ENCODE data around the gene C15orf39. TPM values are rescaled to one million over a fixed set of nuclear protein-coding genes. Genes with fewer than 3 reads are reported as not detected.
"Not testable (repeated sequence)": the region's sequence is repeated elsewhere in the genome, so short reads cannot be mapped to it uniquely, and the experiment has no call there.

Gene C15orf39
- total RNA-seq, 1 experiment from 2014 or later: 2.3 TPM

DNA sequence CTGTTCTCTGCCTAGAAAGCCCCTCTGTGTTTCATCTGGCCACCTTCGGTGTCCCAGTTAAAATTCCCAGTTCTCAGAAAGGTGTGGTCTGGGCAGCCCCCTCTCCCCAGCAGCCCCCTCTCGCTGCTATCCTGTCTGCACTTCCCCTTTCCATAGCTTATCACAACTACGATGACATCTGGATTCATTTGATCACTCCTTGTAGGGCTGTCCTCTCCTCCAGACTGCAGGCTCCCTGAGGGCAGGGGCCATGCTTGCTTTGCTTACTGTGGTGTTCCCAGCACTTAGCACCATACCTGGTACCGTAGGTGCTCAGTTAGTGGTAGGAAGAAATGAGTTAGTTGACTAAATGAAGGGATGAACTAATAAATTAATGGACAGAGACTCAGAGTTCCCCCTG is 30.2 kb downstream of the C15orf39 start:
- DNase-seq (ENCODE audit: low spot score): no peak

DNA sequence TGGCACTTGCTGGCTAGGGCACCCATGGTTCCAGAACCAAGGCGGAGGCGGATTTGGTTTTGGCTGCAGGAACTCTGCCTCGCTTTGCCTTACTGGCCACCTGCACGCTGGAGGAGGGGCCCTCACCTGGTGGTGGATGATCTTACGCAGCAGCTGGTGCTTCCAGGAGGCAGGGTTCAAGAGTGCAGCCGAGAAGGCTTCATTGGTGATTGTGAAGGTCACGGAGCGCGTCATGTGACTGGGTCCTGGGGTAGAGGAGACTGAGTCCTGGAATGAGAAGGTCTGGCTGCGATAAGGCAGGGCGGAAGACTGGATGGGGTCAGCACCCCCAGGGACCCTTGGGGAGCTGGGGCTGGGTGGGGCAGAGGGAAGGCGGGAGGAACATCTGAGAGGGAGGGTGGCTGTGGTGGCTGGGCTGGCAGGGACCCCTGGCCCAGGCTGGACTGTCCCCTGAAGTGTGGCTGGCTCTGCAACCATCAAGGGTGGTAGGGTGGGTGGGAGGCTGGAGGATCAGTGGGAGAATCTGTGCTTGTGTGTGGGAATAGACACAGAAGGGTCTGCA is 30.7 kb downstream of the C15orf39 start:
- DNase-seq (ENCODE audit: low spot score): no peak

DNA sequence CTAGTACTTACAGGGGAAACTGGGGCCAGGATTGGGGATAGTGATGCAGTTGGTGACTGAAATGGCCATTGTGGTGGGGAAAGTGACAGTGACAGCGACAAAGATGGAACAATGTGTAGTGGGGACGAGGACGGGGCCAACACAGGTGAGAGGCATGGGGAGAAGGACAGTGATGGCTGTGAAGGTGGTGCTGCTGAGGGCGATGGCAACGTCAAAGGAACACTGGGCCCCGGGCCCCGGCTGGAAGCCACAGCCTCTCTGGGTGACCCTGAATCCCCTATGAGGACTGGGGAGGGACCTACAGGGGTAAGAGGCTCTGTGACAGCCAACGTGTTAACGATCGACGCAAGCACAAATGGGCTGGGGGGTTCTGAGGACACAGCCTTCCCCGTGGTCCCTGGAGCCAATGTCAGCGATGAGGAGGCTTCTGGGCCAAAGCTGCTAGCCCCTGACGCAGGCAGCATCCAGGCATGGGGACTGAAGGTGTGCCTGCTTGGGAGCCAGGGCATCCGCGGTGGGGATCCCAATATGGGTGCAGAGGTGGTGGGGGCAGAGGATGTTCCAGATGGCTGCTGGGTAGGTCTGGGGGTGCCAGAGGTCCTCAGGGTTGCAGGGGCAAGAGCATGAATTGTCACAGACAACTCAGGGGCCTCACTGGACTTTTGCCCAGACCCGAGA is 31.3 kb downstream of the C15orf39 start:
- DNase-seq (ENCODE audit: low spot score): no peak

DNA sequence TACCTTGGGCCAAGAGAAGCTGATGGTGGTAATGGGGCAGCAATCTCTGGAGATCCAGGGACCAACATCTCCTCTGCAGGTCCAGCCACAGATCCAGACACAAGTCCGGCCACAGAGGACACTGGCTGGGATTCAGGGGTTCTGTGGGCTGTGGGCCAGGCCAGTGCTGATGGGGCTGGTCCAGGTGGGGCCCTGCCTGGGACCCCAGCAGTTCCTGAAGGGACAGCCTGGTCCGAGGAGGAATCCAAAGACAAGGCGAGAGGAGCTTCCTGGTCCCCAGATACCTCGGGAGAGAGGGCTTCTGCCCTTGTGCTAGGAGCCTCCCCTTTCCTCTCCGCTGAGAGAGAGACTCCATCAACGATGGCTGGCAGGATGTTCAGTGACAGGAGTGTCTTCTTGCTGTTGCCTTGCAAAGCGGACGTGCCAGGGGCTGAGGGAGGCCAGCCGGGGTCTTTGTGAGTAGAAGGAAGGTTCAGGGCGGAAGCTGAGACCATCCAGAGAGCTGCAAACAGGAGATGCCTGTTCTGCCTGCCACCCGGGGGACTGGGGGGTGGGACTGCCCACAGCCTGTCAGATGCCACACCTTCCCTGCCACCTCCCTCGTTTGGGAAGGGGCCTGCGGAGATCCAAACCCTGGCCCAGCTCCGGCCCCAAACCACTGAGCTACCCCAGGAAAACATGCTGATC is 32.0 kb downstream of the C15orf39 start:
- no peak for DNase-seq (ENCODE audit: low spot score)

DNA sequence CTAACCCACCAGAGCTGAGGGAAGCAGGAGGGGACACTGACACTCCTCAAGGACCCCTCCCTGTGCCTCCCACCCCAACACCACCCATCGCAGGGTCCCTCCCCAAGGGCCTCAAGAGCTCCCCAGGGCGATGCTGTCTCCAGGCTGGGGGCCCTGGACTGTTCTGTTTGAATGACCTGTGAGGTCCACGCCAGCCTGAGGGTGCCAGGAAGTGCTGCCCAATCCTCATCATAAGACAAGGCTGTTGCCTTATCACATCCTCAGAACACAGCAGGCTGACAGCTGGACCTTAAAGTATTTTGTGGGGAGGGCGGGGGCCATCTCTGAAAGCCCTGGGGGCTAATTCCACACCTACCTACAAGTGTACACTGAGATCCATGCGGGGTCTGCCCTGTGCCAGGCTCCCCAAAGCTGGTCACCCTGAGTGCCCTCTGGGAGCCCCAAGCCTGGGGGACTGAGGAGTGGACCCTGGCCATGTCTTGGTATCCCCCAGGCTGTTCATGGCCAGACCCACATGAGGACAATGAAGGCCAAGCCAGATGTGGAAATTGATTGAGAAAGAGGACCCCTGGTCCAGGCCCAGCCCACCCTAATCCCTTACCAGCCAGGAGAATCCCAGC is 32.6 kb downstream of the C15orf39 start:
- no peak for DNase-seq (ENCODE audit: low spot score)

DNA sequence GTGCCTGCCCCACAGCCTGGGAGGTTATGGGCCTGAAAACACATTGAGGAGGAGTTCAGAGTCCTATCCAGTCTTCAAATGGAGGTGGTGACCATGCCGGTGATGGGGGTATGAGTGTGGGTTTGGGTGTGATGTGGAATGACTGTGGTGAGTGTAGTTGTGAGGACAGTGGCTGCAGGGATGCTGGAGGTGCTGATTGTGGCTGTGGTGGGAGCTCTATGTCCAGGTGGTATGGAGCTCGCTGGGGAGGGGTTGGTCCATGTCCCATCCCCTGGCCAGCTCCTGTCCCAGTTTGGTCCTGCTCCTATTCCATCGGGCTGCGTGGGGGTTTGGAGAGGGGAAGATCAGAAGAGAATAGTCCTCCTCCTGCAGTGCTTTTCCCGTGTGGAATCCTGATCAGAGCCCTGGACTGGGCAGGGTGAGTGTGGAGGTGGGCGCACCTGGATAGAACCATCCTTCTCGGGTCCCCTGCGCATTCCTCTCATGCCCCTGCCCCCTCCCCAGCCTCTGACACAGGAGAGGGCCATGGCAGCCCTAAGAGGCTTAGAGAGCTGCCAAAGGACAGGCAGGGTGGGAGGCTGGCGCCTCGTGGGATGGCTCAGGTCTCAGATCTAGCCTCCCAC is 33.5 kb downstream of the C15orf39 start:
- DNase-seq (ENCODE audit: low spot score): no peak

DNA sequence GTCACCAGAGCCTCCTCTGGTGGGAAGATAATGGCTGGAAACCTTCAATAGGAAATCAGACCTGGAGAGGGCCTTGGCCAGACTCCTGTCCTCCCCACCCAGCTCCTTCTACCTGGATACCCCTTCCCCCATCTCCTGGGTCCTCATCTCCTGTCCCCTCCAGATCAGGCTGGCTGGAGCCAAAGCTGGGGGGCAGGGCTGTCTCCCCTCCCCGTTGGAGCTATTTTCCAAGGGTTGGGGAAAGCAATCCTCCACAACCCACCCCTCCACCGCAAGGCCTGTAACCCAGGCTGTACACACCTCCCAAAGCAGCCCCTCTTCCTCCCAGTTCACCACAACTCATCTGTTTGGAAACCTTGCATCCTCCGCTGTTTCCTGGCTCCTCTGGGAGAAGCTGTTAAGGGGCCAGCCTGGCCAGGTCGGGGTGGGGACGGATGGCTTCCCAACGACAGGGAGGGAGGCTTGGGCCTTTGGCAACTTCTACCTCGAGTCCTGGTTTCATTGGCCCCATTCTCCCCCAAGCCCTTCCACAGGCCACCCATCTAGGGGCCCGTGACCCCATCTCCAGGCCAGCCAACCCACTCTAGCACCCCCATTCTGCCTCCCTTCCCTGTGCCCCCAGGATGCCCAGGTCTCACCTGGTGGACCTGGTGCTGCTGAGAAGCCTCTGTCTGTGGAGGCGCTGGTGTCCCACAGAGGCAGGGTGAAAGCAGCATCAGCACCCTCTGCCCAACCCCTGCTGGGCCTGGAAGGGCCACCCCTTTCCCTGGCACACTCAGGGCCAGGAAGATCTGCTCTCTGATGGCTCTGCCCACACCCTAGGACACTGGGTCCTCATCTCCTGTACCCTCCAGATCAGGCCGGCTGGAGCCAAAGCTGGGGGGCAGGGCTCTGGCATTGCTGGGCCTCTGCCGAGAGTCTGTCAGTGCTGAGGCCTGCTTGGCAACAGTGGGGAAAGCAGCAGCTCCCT is 34.4 kb downstream of the C15orf39 start:
- no peak for DNase-seq (ENCODE audit: low spot score)

DNA sequence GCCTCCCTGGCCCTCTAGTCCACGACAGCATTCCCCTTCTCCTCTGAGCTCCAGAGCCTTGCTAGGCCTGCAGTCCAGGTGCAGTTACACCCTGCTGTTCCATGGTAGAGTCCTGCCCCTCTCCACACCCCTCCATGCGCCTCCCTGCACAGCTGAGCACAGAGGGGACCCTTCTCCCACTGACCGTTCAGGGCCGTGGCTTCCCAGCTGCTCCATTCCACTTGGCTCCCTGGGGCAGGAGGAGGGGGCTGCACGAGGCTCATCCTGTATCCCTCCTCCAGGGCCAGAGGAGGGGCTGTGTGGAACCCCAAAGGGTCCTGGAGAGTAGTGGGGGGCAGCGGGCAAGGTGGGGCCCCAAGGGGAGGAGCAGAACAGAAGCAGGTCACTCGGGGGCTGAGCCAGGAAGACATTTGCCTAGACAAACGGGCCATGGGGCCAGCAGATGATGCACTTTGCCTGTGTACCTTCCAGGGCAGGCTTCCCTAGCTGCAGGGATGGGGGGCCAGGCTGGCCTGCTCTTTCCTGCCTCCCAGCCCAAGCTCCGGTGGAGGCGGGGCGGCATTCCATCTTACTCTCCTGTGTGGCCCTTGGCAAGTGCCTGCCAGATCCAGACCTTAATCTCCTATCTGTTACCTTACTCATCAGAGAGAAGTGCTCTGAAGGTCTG is 35.8 kb downstream of the C15orf39 start:
- no peak for DNase-seq (ENCODE audit: low spot score)

DNA sequence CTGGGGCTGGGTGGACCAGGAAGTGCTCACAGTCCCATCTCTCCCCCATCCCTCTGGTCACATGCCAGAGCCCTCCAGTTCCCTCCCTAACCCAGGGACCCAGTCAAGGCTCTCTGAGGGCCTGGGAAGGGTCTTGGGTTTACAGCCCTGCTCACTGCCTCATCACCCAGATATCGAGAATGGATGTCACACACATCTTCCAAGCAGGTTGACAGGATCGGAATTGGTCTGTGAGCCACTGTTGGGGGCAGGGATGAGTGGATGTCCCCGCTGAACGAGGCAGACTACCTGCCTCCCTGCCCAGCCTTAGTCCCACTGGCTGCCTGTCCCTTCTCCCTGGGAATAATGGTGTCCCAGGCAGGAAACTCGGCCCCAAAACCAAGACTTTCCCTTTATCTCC is 36.5 kb downstream of the C15orf39 start:
- DNase-seq (ENCODE audit: low spot score): no peak

DNA sequence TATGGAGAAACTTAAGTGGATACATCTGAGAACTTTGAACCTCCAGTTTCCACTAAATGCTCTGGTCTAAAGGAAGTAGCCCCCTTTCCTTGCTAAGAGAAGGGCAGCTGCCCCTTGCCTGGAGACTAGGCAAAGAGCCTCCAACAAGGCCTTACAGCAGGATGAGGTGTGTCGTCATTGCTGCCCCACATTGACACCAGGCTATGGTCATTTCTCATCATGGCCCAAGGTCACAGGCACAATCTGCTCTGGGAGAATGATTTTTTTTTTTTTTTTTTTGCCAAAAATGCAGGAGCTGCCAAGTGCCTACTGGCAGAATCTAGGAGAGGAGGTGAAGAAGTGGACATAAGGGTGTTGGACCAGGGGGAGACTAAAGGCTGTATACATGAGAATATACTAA is 44.1 kb downstream of the C15orf39 start:
- not testable (repeated sequence) for DNase-seq (ENCODE audit: low spot score)

DNA sequence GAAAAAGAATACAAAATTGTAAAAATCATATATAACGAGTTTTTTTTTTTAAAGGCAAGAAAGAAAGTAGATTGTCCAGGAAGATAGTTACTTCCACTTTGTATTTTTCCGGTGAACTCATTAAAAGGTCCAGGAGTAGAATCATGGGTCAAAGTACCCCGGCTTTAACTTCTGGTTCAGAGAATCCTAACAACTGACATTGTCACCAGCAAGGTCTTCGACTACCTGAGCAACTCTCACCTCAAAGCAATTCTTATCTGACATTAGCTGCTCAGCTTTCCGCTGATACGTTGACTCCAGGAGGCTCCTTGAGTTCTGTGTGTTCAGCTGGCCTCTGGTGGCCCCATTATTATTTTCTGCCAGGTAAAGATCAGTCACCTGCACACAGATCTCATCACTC is 47.3 kb downstream of the C15orf39 start:
- DNase-seq (ENCODE audit: low spot score): not testable (repeated sequence)

DNA sequence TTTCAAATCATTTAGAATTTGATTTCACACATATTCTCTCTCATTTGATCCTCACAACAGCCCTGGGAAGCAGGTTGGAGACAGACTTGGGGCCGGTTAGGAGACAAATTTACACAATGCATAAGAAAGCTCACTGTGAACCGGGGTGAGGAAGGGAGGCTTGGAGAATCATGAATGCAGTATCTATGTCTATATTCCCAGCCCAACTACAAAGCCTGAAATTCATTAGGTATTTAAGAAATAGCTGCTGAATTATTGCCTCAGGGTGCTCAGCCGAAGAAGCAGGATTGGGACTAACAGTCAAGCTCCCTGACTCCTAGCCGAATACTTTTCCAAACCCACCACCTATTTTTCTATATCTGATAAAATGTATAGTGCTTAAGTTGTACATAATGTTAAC is 48.0 kb downstream of the C15orf39 start:
- no peak for DNase-seq (ENCODE audit: low spot score)

DNA sequence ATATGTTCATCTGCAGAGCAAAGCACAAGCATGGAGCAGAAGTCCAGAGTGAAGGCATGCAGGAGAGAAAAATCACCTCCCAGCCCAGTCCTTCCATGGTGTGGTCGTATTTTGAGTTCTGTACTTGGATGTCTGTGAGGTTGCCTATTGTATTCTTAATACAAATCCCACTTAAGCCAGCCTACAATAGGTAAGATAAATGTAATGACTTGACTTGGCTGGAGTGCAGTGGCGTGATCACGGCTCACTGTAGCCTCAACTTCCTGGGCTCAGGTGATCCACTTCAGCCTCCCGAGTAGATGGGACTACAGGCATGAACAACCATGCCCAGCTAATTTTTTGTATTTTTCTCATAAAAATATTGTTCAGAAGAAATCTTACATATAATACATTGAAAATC is 49.7 kb downstream of the C15orf39 start:
- DNase-seq (ENCODE audit: low spot score): not testable (repeated sequence)

DNA sequence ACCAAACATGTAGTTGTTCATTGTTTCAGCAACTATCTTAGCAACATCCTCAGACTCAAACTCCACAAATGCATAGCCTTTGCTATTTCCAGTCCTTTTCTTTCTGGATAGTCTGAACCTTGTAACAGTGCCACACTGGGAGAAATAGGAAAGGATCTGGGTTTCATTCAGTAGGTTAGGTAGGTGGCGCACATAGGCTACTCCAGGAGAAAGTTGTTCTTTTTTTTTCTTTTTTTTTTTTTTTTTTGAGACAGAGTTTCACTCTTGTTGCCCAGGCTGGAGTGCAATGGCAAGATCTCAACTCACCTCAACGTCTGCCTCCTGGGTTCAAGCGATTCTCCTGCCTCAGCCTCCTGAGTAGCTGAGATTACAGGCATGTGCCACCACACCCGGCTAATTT is 50.6 kb downstream of the C15orf39 start:
- not testable (repeated sequence) for DNase-seq (ENCODE audit: low spot score)

DNA sequence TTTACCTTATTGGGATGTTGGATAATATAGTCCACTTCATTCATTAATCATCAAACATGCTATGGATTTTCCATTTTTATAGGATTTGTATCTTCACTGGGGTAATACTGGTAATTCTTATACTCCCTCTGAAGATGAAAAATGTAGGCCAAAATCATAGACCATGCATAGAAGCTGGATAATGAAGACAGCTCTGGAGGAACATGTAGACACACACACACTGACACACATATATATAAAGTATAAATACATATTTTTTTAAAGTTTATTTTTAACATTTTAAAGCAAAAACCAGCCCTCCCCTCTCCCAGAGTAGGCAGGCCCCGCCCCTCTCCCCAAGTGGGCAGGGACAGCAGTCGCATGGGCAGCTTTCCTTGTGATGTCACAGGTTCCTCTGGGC is 56.4 kb downstream of the C15orf39 start, which contains the start of gene GOLGA6C:
Gene GOLGA6C (plus strand): TSS at position 301 of the 400 bp plus-strand sequence. CDS start 265 bp downstream, outside the sequence.
- DNase-seq (ENCODE audit: low spot score): not testable (repeated sequence)

DNA sequence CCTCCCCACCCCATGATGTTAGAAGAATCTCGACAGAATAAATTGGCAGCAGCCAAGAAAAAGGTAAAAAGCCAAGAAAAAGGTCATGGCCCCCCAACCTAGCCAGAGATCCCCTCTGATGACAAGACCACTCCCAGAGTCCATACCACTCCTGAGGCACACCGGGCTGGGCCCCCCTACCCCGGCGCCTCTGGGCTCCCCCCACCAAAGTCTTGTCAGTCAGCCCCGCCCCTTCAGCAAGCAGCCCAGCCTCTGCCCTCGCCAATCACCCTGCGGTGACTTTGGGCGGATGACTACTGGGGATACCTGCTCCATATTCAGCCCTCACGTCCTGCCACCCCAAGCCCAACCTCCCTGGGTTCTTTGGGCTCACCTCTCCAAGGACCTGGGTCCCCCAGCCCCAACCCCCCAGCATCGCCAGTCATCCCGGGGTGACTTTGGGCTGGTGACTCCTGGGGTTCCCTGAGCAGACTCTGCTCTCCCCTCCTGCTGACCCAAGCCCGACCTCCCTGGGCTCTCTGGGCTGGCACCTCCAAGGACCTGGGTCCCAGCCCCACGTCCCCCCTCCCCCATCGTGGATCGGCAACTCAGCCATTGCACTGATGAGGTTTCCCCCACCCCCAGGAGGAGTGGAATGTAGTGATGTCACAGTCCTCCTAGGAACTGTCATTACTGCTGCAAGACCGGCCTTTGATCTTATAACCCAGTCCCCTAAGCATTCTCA is 57.1 kb downstream of the C15orf39 start:
- not testable (repeated sequence) for DNase-seq (ENCODE audit: low spot score)

DNA sequence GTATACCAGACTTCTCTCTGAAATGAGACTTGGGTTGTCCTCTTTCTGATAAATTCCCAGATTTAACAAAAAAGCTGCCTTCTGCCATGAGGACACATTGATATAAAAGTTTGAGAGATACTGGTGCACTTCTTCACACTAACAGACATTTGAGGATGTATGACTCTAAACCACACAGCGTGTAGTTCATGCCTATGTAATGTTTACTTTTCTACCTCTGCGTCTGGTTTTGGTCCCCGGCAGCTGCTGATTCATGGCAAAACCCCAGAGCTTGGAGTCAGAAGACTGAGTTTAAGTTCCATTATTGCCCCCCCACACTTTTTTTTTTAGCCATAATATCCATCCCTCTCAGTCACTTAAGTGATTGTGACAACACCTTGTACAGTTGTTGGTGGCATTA is 58.2 kb downstream of the C15orf39 start:
- DNase-seq (ENCODE audit: low spot score): not testable (repeated sequence)
